ENCODE results near the gene ZNF335.
"Not testable (repeated sequence)": the region's sequence is repeated elsewhere in the genome, so short reads cannot be mapped to it uniquely, and the experiment has no call there.

The ZNF335 gene

DNA sequence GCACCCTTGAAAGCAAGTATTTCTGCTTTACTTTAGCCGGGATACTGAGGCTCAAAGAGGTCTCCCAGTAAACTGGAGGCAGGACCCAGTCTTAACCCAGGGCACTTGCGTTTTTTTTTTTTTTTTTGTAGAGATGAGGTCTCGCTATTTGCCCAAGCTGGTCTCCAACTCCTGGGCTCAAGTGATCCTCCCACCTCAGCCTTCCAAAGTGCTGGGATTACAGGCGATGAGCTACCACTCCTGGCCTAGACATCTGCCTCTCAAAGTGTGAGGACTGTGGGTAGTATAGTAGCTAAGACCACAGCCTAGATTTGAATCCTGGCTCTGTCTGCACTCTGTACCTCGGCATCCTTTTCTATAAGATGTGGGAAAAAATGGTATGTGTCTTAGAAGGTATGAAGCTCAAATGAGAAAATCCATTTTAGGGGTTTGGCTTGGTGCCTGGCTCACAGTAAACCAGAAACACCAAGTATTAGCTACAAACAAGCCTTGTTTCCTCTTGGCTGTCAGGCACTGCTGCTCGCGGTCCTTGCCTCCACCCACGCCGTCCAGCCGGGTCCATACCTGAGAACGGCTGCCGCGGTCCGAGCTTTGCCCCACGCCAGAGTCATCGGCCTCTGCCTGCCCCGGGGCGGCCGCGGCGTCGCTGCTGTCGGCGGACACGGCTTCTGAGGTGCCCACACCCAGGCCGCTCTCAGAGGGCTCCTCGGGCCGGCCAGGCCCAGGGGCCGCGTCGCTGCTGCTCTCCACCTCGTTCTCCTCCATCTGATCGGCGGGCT is 1.2 kb downstream of the ZNF335 start:
- peak; percentile 9 for DNase-seq

DNA sequence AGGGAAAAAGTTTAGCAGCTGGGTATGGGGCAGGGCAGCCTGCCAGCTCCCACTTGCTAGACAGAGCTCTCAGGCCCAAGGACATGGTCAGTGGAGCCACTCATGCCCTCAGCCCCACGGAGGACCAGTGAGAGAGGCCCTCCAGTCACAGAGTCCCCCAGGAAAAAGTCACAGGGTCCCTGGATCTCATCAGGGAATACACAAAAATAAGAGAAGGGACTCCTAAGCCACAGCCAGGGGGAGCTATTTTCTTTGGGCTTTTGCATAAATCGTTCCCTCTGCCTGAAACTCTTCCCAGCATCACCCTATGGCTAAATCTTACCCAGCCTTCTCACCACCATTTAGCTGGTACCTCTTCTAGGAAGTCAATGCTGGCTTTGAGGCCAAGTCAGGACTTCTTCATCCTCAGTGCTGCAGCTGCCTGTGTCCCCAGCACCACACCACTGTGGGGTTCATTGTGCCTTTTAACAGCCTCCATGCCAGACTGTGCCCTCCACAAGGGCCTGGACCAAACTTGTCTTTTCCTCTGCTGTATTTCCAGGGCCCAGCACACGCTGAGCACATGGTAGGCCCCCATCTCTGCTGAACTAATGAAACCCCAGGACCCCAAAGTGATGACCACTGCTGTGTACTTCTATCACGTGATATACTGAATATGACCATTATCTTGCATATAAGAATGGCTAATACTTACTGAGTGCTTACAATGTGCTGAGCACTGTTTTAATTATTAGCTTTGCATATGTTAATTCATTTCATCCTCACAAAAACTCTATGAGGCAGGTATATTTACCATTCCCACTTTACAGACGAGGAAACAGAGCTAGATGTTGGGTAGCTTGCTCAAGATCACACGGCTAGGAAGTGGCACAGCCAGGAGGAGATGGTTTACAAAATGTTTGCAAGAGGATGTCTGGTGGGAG is 2.0 kb downstream of the ZNF335 start:
- DNase-seq = peak; percentile 61

DNA sequence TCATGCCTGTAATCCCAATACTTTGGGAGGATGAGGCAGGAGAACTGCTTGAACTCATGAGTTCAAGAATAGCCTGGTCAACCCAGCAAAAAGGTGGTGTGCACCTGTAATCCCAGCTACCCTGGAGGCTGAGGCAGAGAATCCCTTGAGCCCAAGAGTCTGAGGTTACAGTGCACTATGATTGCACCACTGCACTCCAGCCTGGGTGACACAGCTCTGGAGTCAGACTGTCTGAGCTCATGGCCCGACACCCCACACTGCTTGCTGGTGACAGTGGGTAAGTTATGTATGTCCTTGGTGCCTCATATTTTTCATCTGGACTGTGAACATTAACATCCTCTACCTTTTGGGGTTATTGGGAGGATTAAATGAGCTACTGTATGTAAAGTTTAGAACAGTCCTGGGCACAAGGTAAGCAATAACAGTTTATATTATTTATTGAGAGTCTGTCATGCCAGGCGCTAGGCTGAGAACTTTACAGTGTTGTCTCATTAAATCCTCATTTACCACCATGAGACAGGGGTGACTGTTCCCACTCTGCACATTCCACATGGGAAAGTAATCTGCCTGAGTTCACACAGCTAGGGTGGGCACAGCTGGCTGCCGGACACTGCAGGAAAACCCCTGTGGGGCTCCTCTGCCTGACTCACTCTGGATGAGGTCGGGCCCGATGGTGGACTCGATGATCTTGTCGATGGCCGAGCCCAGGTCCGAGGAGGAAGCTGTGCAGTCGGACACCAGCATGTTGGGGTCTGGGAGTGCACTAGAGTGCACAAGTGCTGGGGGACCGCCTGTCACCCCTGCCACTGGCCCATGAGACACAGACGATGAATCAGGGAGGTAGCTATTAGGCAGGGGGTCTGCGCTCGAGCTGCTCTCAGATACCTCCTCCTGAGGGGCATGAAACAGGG is 2.9 kb downstream of the ZNF335 start:
- peak; percentile 40 for DNase-seq

DNA sequence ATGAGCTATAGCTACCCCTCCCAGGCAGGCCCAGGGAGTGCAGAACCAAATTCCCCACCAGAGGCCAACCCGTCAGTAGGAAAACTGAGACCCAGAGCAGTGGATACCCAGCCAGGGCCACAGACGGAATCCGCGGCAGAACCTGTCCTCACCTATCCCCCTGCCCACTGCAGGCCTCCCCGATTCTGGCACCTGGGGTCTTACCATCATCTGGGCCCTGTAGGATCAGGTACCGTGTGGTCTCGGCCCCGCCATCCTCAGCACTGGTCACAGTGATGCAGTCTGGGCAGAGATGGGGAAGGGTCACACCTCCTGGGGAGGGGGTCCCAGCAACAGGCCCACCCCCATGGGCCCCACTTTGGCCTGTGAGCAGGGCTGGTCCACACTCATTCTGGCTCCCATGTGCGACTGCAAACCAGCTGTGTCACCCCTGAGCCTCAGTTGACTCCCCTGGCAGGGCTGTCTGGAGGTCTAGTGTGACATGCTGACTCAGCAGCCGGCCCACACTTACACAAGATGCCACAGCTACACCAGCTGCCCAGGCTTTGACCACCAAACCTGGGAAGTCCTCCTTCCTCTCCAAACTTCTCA is 3.8 kb downstream of the ZNF335 start:
- DNase-seq = no peak

DNA sequence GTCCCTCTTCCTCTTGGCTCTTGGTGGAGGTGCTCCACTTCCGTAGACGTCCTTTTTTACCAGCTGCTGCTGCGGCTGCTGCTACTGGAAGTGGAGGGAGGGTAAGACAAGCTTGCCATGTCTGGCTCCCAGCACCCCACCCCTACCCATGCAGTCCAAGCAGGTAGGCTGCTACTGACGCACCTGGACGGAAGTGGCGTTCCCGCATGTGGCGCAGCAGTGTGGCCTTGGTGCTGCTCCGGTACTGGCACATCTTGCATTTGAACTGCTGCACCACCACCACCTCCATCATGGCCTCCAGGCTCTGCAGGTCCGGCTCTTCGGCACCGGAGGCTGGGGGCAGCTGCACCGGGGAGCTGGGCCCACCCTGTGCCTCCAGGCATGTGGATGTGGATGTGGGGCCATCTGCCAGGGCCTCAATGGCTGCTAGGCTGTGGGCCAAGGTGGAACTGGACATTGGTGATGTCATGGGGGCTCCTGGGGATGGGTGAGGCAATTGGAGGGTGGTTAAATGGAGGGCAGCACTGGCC is 4.4 kb downstream of the ZNF335 start:
- DNase-seq = no peak

DNA sequence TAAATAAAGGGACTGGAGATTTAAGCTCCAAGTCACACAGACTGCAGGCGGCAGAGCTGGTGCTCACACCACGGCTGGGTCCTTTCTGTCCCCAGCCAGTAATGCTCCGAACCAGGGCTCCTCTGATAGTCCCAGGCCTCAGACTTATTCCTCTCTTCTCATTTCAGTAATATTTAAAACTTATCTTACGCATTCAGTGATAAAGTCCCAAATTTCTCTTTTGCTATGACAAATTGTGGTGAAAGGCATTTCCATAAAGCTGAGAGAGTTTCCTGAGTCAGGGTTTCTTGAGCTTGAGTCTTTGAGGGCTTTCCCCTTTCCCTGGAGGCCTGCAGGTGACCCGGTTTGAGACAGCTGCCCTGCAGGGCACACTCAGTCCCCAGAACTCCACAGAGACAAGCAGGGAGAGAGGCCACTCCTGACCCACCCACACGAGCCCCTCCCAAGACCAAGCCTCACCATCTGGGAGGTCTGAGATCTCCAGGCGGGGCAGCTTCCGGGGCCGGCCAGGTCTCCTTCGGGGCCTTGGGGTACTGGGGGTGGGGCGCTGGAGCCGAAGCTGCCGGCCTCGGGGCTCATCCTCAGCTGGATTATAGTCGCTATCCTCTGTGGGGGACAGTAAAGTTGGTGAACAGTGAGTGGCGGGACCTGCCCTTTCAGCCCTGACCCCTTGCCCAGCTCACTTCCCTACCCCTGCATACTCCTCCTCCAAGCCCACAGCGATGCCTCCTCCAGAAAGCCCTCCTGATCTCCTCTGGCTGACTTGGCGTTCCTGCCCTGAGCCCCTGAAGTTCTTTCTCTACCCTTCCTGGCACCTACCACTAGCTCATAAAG is 6.6 kb downstream of the ZNF335 start:
- no peak for DNase-seq

DNA sequence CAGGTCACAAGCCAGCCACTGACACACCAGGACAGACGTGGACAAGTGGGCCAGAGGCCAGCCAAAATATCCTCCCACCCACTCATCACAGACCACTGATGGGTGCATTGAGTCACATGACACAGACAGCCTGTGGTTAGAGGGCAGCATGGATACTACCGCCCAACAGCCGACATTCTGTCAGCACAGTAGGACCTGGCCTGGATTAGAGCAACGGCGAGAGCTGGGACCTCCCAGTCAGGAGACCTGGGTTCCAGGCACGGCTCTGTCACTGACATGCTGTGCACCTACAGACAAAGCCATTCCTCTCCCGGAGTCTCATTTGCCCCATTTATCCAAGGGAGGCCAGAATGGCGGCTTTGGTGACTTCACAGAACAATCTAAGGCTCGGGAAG is 8.0 kb downstream of the ZNF335 start:
- no peak for DNase-seq

DNA sequence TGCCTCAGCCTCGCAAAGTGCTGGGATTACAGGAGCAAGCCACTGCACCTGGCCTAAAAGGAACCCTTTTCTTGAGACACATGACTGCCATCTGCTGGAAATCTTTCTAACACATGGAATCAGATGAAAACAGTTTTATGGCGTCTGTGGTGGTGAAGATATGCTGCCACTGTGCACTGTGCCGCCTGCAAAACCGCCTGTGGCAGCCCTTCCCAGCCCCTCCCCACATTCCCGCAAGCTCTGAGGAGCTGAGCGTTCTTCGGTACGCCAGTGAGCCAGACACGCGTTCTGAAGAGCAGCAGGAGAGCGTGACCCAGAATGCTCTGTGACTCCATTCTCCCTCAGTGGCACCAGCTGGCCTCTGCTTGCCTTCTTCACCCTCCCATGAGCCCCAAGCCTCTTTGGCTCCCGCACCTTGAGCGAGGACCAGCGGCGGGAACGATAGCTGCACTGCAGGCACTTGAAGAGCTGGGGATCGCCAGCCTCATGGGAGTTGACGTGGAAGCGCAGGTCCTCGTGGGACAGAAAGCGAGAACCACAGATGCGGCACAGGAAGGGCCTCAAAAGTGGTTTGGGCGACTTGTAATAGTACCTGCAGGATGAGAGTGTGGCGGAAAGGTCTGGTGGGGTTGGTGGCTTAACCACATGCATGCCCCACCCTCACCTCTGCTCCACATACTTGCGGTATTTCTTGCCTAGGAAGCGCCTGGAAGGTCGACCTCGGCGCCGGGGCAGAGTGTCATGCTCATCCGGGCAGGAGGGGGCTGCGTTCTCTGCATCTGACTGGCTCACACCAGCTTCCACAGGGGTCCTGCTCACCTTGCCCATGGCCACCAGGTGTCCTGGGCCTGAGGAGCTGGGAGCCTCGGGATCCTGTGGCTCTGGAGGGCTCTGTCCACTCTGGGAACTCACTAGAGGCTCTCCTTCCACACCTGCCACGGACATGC is 8.7 kb downstream of the ZNF335 start:
- peak; percentile 39 for DNase-seq

DNA sequence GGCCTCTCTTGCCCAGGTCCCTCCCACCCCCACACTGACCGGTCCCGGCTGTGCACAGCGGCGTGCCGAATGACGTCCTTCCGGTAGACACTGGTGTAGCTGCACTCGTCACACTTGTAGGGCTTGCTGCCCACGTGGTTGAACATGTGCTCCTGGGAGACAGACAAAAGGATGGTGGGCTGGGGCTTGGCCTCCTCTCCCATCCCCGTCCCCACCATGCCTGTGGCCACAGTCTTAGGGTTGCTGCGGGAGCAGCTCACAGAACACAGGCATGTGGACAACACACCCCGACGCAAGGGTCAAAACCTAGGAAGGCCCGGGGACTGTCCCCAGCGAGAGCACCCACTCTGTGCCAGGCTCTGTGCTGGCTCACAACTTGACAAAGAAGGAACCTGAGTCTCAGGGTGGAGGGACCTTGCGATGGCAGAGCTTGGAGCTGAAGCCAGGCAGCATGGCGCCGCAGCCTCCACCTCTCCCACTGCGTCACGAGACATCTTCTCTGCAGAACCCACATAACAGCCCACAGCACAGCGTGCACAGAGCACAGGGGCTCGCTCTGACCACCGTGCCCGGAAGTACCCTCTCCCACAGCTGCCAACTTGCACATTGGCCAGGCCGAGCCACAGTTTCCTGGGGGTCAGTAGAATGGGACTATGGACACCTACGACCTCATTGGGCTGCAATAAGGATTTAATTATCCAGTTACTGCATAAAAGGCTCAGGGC is 9.8 kb downstream of the ZNF335 start:
- no peak for DNase-seq

DNA sequence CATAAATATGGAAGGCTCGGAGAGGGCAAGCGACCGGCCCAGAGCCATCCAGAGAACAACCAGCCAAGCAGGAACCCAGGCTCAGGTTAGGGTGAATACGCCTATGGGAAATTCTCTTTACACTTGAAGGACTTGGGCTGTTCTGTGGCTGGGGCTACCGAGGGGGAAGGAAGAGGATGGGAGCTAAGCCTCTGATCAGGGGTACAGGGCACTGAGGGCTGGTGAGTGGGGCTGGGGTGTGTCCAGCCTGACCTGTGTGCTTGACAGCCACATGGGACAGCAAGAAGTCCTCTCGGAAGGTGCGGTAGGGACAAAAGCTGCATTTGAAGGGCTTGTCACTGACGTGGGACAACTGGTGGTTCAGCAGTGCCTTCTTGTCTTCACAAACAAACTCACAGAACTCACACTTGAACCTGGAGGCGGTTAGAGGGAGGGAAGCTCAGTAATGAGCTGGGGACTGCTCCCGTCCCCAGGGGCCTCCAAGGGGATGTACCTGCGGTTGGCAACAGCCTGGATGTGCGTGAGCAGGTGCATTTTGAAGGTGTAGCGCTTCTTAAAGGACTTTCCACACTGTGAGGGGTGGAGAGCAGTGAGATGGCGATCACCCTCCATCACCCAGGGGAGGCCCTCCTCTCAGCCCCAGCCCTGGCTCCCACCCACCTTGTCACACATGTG is 11.9 kb downstream of the ZNF335 start:
- no peak for DNase-seq

DNA sequence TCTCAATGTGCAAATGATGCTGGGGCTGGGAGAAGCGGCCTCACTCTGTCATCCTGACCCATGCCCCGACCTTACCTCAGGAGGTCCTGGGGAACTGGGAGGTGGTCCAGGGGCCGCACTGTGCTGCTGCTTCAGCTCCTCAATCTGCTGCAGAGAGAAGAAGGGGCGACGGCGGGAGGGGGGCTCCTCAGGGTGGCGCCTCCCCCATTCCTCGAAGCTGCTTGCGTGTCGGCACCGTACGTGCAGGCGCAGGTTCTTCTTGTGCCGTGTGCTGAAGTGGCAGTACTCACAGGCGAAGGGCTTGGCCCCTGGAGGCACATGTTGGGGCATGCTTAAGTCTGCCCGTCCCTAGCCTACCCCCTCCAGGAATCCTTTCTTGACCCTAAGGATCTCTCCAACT is 12.9 kb downstream of the ZNF335 start:
- no peak for DNase-seq

DNA sequence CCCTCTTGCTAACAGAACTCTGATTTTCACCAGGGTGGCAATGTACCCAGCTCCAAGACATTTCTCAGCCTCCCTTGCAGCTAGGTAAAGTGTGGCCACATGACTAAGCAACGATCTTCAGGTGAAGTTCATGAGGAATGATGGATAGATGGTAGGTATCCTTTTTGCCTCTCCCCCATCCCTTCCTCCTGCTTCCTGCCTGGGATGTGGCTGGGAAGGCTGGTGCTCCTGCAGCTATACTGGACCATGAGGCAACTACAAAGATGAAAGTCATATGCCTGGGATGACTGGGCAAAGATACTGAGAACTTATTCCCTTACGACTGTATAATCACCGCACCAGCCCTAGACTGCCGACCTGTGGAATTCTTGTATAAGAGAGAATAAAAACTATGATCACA is 13.4 kb downstream of the ZNF335 start:
- no peak for DNase-seq

DNA sequence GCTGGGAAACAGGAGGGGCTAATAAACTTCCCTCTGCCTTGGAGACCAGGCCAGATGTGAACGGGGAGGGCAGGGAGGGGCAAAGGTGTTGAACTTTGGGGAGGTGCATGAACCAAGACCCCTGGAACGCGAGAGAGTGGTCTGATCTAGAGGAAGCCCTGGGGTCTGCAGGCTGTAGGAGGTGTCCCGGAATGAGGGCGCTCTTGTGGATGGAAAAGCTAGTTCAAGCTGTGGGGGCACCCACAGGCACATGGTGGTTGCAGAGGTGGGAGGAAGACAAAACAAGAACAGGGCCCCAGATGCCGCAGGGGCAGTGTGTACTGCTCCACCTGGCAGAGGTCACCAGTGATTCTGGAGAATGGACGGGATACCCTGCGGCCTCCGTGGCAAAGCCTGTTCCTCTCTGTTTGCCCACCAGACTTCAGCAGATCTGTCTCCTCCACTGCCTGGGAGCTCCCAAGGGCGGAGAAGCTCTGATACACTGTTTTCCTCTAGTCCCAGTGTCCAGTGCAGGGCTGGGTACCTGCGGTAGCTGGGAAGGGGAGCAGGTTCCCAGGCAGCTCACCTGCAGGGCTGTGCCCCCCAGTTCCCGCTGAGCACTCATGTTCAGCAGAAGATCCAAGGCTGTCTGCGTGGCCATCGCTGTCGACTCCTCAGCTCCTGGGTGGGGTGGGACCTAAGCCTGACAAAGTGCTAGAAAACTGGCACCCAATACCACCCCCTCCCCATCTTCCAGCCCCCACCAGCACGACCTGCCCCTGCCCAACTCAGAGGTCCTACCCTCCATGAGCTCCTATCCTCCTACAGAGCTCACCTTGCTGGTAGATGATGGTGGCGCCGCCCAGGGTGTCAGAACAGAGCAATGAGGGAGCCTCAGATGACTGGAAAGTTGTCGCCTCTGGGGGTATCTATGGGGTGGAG is 14.7 kb downstream of the ZNF335 start:
- DNase-seq = no peak

DNA sequence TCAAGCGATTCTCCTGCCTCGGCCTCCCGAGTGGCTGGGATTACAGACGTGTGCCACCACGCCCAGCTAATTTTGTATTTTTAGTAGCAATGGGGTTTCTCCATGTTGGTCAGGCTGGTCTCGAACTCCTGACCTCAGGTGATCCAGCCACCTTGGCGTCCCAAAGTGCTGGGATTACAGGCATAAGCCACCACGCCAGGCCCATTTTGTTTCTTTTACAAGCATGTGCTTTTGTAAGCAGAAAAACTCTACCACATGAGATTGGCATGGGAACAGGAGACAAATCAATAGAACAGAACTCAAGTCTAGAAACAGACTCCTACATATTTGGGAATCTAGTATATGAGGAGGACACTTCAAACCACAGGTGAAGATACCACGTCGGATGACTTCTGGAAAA is 15.7 kb downstream of the ZNF335 start:
- DNase-seq = not testable (repeated sequence)

DNA sequence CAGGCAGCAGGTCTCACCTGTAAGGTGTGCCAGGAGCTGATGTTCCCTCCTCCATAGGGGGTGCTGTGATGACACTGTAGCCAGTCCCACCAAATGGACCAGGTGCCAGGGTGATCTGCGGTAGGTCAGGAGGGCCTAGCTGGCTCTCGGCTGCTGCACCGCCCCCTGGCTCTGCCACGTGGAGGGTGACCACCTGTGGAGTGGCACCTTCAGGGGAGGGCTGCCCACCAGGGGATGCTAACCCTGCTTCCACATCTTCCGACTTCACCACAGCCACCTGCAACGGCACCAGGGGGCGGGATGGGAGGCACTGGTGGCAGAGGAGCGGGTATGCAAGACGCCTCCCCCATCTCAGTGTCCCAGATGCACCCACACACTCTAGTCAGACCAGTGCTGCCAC is 18.3 kb downstream of the ZNF335 start:
- no peak for DNase-seq

DNA sequence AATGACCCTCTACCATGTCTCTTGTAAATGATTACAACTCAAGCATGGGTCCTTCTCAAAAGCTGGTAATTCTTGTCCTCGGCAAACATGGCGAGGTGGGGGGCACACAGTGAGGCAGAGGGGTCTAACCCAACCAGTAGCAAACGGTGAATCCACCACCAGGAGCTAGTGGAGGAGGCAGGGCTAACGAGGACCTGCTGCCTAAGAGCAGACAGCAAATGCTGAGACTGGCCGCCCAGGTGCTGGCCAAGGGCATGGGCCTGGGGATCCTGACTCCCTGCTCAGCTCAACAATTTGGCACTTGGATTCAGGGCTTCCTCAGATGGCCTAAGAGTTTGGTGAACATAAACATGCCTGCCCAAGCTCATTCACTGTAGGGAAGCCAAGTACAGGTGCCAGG is 19.1 kb downstream of the ZNF335 start:
- DNase-seq = no peak

DNA sequence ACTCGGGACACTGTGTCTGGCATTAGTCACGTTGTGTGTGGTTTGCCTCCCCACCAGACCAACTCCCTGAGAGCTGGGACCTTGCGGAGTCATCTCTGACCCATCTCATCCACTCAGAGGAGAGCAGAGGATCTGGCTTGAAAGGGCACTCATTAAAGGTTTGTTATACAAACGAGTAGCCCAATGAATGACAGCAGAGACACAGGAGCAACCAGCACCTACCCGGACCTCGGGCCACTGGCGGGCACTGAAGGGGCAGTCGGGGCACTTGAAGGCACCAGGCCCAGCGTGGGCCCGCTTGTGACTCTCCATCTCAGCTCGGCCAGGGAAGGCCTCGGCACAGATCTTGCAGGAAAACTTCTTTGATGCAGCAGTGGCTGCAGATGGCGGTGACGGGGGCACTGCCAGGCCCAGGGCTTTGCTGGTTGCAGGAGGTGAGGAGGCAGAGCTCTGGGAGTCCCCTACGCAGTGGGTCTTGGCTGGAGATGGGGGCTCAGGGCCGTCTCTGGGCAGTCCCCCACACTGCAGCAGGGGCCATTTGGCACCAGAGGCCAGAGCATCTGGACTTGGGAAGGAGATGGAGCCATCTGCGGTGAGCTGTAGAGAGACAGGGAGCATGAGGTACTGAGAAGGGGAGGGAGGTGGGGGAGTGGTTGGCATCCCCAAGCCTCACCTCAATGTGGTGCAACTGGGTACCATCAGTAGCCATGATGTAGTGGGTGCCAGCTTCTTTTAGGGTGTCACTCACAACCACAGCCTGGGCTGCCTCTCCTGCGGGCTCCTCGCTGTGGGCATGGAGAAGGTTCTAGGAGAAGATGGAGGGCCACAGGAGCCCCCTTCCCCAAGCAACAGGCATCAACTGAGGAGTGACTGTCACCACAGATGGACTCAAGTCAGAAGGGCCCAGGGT is 19.8 kb downstream of the ZNF335 start:
- no peak for DNase-seq

All from inflammatory macrophage treated with lipopolysaccharide for 4 hours (primary cell).